ENCODE data around the gene ASTN2.
"Not testable (repeated sequence)": the region's sequence is repeated elsewhere in the genome, so short reads cannot be mapped to it uniquely, and the experiment has no call there.

The ASTN2 gene

GRCh38 chr9:116713271-116713670, 701.6 kb downstream of the ASTN2 start:
- no peak for DNase-seq

- DNase-seq, result no peak
Observed at GRCh38 chr9:116712781-116713180, 702.1 kb downstream of the ASTN2 start.

DNA sequence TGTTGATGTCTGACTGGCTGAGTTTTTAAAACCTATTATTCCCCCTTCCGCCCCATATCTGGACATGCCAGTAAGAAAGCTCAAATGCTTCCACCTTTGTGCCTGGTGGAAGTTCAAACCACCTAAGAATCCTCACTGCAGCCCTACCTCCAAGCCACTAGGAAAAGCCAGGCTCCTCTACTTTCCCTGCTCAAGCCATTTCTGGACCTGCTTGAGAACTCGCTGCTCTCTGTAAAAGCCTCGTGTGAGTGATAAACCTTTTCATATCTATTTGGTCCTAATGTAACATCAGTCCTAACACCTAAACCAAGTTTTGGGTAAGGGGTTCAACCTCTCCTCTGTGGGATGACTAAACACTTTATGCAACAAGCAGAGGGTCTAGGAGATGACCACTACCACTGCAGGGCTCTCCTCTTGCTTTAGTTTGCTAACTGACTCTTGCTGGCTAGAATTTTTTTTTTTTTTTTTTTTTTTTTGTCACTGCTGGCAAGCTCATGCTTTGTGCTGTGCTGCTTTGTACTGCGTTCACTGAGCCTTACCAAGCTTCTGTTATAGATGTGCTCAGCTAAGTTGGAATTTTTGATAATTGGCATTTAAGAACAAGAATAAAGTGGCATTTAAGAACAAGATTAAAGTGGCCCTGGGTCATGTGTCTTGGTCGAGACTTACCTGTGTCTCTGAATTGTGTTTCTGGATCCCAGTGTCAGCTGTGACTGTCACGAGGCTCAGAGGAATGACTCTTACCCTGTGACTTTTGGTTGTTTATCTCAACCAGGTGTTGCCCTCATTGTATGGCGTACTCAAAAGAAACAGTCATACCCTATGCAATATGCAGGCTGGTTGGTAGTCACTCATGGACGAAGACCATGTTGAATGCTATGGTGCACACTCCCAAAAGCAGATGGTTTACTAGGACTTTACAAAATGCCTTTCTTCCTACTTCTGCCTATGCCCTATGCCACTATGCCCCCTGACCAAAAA, 708.3 kb downstream of the ASTN2 start:
- DNase-seq, result no peak

GRCh38 chr9:116705531-116705930, 709.3 kb downstream of the ASTN2 start:
- no peak for DNase-seq

GRCh38 chr9:116704470-116704869, 710.4 kb downstream of the ASTN2 start:
- no peak for DNase-seq

DNA sequence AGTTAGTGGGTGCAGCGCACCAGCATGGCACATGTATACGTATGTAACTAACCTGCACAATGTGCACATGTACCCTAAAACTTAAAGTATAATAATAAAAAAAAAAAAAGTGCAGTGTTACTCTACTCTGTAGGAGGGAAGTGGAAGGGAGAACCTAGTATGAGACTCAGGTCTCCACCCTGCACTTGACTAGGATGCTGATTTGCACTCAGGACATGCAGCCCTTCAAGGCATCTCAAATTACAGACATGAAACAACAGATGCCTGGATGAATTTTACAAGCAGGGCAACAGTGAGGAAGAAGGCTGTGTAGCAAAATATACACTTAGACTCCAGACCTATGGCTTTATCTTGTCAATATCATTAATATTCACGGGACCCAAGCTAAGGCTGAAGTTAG, 711.2 kb downstream of the ASTN2 start:
- DNase-seq, result no peak

DNA sequence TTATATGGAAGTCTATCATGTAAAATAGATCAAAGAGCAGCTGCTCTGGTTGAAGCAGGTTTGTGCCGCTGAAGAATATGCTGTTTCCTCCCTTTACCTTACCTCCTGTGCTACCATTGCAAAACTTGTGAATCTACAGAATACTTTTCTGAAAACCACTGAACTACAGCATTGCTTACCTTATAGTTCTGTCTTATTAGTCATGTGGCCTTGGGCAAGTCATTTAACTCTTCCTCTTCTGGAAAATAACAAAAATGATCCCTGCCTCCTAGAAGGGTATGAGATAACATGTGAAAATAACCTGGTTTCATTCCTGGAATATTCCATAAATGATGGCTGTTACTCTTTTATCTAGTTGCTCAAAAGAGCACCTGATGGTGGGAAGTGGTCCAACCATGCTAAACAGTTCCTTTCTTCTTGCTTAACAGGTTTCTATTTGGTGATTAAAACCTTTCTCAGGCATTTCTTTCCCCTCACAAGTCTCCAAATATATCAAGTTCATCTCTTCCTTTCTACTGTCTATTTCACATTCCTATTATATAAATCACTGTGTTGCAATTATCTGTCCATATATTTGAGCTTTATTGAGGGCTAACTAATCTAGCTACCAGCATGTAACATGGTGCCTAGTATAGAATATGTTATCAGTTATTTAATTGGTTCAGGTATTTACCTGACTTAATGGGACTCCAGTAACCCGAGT, 712.8 kb downstream of the ASTN2 start:
- DNase-seq, result no peak

DNA sequence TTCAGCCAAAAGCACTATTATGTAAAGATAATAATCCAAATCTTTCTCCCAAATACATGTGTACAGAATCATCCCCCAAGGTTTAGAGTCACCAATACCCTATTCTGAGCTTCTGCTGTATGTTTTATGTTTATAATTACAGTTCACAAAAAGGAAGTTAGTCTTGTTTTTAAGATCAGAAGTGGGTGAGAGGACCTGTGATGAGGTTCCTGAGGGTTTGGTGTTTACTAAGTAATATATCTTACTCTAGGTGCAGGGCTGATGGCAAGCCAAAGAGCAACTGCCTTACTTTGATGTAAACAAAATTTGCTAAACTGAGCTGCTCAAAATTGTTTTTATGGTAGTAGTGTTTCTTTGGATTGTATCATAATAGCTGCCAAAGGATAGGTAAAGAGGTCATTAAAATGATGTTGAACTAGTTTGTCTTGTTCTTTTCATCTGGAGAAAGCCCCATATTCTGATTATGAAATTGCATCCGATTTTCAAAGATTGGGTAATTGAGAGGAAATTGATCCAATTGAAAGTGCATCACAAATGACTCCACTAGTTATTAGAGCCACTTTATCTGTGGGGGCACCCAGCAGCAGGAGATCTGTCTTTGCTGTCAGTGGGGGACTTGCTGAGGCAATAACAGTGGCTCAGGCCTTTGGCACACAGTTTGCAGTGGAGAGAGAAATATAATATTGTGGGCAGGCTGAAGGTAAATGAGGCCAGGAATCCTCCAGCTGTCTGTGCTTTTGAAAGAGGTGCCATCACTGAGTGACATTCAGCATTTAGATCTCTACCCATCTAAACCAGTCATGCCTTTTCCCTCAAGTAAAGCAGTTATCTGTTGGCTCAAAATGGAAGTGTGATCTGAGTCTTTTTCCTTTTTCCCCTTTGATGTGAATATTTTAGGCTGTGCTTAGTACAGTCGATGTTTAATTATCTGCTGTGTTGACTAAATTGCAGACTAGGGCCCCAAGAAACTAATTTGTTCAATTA, 713.7 kb downstream of the ASTN2 start:
- DNase-seq, result no peak

- no peak for DNase-seq
Observed at GRCh38 chr9:116700279-116700678, 714.6 kb downstream of the ASTN2 start.

- DNase-seq, result no peak
Observed at GRCh38 chr9:116697887-116698286, 717.0 kb downstream of the ASTN2 start.

- DNase-seq, result no peak
Observed at GRCh38 chr9:116697362-116697761, 717.5 kb downstream of the ASTN2 start.

GRCh38 chr9:116695438-116695837, 719.4 kb downstream of the ASTN2 start:
- DNase-seq, result no peak

DNA sequence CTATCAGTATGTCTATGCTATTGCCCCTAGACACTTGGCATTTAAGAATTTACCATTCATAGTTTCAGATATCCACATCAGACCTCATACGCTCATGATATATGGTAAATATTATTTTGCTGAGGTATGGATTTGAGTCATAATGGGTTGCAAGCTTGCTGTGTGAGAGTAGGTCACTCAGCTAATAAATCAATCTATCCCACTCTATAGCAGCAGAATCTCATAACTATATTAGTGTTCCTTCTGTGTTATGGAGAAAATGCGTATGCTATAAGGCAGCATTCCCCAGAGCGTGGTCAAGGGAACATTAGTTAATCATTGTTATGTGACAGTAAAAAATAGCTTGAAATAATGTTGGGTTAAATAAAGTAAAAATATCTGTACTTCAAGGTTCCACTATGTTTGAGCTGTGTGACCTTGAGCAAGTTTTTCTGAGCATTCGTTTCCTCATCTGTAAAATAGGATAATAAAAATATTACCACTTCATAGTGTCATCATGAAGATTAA, 720.0 kb downstream of the ASTN2 start:
- no peak for DNase-seq

GRCh38 chr9:116693233-116693731, 721.6 kb downstream of the ASTN2 start:
- DNase-seq, result no peak

DNA sequence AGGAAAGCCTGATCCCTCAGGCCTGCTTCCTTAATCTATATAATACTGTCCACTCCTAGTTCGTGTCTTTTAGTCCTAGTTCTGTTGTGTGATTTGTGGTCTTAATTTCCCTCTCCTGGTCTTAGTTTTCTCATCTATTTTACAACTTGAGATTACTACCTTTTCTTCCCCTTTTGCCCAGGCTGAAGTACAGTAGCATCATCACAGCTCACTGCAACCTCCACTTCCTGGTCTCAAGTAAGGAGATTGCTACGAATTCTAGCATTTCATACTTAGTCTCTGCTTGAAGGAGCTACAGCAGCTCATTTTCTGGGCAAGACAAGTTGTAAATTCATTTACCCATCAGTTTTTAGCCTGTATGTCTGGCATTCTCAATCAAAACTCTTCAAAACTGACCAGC, 722.2 kb downstream of the ASTN2 start:
- DNase-seq, result no peak

- DNase-seq, result no peak
Observed at GRCh38 chr9:116691607-116692006, 723.2 kb downstream of the ASTN2 start.

GRCh38 chr9:116690805-116691204, 724.1 kb downstream of the ASTN2 start:
- DNase-seq, result not testable (repeated sequence)

DNA sequence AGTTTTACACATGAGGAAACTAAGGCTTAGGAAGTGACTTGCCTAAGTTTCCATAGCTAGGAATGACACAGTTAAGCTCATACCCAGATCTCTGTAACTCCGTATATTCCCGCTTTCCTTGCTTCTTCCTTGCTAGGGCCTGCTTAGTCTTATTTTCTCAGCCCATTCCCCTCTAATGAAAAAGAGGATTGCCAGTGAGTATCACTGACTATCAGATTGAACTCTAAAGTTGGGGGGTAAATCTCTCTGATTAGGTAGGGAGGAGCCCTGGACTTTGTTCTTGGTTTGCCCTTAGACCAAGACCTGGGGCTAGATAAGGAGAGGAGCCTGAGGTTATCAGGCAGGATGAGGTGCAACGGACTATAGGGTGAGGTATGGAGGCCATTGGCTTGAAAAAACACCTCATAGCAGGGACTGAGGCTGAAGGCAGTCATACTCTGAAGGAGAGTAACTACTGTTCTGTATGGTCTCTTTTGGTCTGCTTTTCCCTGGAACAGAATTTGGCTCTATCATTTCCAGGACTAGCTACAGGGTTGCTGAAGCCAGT, 725.3 kb downstream of the ASTN2 start:
- no peak for DNase-seq

- no peak for DNase-seq
Observed at GRCh38 chr9:116688806-116689485, 725.9 kb downstream of the ASTN2 start.

GRCh38 chr9:116687754-116688135, 727.1 kb downstream of the ASTN2 start:
- DNase-seq, result no peak

GRCh38 chr9:116687074-116687753, 727.6 kb downstream of the ASTN2 start, which contains the start of gene TRIM32:
Gene TRIM32 (plus strand): TSS chr9:116687305. CDS start chr9:116697743, 10,438 bp downstream.
- peak; percentile 96 for DNase-seq
